Karpas-422 (cell line): ENCODE measurements around the gene PGLYRP4. TPM values are rescaled to one million over a fixed set of nuclear protein-coding genes. Genes with fewer than 3 reads are reported as not detected.

Experiments used
- DNase-seq: peaks from one replicate; pipeline ENCODE4 v3.0.0-alpha.2; 2015
- H2AFZ ChIP-seq: fragments of 200-600 bp; sonication (generic); 2 replicates; pipeline ENCODE4 v1.6.1; 2014; ENCODE audit warnings: antibody characterized with exemption, low read length, mixed read lengths
- H3K27ac ChIP-seq: fragments of 200-600 bp; sonication (generic); 2 replicates; pipeline ENCODE4 v1.5.1; 2014; ENCODE audit warnings: mild to moderate bottlenecking, low read length, moderate library complexity
- H3K27me3 ChIP-seq: fragments of 200-600 bp; sonication (generic); 2 replicates; pipeline ENCODE4 v1.6.1; 2014; ENCODE audit warnings: low read length, mixed read lengths
- H3K36me3 ChIP-seq: fragments of 200-600 bp; sonication (generic); 2 replicates; pipeline ENCODE4 v1.6.1; 2014; ENCODE audit warnings: low read length, mixed read lengths; ENCODE audit not compliant: insufficient read depth
- H3K4me1 ChIP-seq: fragments of 200-600 bp; sonication (generic); 2 replicates; pipeline ENCODE4 v1.6.1; 2014; ENCODE audit warnings: mild to moderate bottlenecking, low read length, mixed read lengths
- H3K4me2 ChIP-seq: fragments of 200-600 bp; sonication (generic); 2 replicates; pipeline ENCODE4 v1.6.1; 2014; ENCODE audit warnings: low read length, low read depth, mild to moderate bottlenecking; ENCODE audit not compliant: poor library complexity, severe bottlenecking
- H3K4me3 ChIP-seq: fragments of 200-600 bp; sonication (generic); 2 replicates; pipeline ENCODE4 v1.5.1; 2014; ENCODE audit warnings: mild to moderate bottlenecking, antibody characterized with exemption, low read length, mixed read lengths
- H3K79me2 ChIP-seq: fragments of 200-600 bp; sonication (generic); 2 replicates; pipeline ENCODE4 v1.6.1; 2014; ENCODE audit warnings: mild to moderate bottlenecking, low read length, mixed read lengths
- H3K9ac ChIP-seq: fragments of 200-600 bp; sonication (generic); 2 replicates; pipeline ENCODE4 v1.6.0; 2014; ENCODE audit warnings: low read length
- H3K9me2 ChIP-seq: fragments of 200-600 bp; sonication (generic), shearing (Covaris generic); replicated peaks from 2 replicates; pipeline ENCODE4 v1.6.0; 2014; ENCODE audit warnings: mild to moderate bottlenecking, low read length, moderate library complexity; ENCODE audit not compliant: insufficient read depth
- H3K9me3 ChIP-seq: fragments of 300-700, 200-600 bp; sonication (generic); 2 replicates; pipeline ENCODE4 v1.6.1; 2014; ENCODE audit warnings: low read length, mixed read lengths
- H4K20me1 ChIP-seq: fragments of 200-600 bp; sonication (generic); 2 replicates; pipeline ENCODE4 v1.6.1; 2014; ENCODE audit warnings: mild to moderate bottlenecking, antibody characterized with exemption, low read length, low read depth; ENCODE audit not compliant: insufficient read depth
- total RNA-seq: library from RNA; depleted of rRNA; stranded (reverse); fragments of >200 nt; shearing (Covaris generic); gene quantifications from 2 replicates; pipeline ENCODE4 v1.2.3, GENCODE V29; 2014; ENCODE audit warnings: low replicate concordance; rRNA removed

The PGLYRP4 gene, protein sequence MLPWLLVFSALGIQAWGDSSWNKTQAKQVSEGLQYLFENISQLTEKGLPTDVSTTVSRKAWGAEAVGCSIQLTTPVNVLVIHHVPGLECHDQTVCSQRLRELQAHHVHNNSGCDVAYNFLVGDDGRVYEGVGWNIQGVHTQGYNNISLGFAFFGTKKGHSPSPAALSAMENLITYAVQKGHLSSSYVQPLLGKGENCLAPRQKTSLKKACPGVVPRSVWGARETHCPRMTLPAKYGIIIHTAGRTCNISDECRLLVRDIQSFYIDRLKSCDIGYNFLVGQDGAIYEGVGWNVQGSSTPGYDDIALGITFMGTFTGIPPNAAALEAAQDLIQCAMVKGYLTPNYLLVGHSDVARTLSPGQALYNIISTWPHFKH
- total RNA-seq = not detected in 2 replicates

DNA sequence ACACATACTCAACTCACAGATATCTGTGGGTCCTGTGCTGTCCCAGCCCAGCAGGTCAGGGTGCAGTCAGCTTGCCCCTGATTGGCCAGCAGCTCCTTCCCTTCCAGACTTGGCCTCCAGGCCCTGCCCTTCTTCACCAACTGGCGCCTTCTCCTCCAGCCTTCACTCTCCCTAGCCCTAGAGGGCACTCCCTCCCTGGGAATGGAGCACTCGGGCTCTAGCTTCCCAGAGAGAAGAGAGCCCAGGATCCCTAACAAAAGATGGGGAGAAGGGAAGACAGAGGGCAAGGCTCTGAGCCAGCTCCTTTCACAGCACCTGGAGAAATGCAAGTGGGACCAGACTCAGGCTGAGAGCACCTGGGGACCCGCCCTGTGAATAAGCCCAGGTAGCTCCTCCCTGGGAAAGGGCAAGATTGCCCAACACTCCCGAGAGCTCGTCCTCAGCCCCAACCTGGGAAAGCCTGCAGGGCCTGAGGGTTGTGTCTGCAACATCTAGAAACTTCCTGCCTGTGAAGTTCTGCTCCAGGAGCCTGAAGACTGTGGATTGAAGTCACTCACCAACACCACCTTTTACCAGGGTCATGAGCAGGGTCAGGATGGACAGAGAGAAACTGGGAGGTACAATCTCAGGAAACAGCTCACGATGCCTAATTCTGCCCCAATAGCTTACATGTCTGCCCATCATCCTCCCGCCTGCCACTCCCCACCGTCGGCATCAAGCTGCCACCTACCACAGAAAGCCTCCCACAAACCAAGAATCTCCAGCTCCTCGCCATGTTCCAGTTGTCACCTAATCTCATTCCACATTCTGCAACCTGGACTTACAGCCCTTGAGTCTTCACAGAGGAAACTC, at the start of gene PGLYRP4:
Gene PGLYRP4 (minus strand): TSS at position 331 of the 852 bp plus-strand sequence. CDS start 909 bp downstream, outside the sequence.
- no peaks in the 10 kb centered on the region; the same call in 1 of the 2 replicates for H4K20me1 ChIP-seq
- no peaks in the 10 kb centered on the region for H3K27me3 ChIP-seq
- DNase-seq = no peak

DNA sequence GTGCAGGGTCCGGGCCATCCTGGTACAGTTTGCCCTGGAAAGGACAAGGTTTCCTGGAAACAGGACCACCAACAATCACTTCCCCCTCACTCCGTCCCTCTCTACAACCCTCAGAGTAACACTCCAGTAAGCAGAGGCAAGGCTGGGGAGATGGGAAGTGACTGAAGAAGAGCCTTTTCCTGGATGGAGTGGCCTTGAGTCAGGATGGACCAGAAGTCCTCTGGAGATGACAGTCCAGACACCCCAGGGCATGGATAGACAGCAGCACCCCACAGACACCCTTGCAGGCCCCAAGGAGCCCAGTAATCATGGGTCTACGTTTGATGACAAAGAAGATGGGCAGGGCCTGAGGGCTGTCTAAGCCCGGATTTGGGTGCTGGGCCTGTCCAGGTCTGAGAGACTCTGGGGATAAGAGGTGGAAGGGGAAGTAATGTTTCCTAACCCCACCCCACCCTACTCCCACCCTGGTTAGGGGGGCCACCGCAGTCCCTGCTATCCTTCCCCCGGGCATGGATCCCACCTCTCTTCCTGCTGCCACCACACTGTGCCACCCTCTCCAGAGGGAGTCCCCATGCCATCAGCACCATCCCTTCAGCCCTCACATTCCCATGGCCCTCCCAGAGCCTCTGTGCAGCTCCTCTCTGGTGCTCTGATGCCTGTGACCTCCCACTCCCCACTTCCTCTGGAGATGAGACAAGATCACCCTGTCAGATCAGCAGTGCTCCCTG, 49.4 kb upstream of the PGLYRP4 start:
- H3K4me2 ChIP-seq = no peak overlapping the region
- no peaks in the 10 kb centered on the region for H4K20me1 ChIP-seq
- no peaks in the 10 kb centered on the region for H3K79me2 ChIP-seq
- H2AFZ ChIP-seq = no peak overlapping the region
- H3K4me1 ChIP-seq = no peaks in the 10 kb centered on the region
- no peak overlapping the region for H3K4me3 ChIP-seq
- H3K9me3 ChIP-seq = no peaks in the 10 kb centered on the region
- no peak overlapping the region for H3K9ac ChIP-seq
- H3K9me2 ChIP-seq = no peaks in the 10 kb centered on the region
- DNase-seq = no peak
- H3K36me3 ChIP-seq = no peaks in the 10 kb centered on the region
- H3K27ac ChIP-seq = no peak overlapping the region
- no peaks in the 10 kb centered on the region for H3K27me3 ChIP-seq

More for the DNA sequence above, at the start of gene PGLYRP4:
- Histone ChIP-seq H3K79me2 (no peaks in the 10 kb centered on the region), H3K27ac (no peak within 1 kb of the TSS), H2AFZ (no peak within 1 kb of the TSS), H3K4me1 (peaks cover 2% of the 10 kb centered on the region; the same call in 1 of the 2 replicates), H3K9me3 (no peaks in the 10 kb centered on the region), H3K4me2 (no peak within 1 kb of the TSS), H3K36me3 (no peaks in the 10 kb centered on the region), H3K9ac (no peak within 1 kb of the TSS), H3K4me3 (no peak within 1 kb of the TSS), H3K9me2 (no peaks in the 10 kb centered on the region)

DNA sequence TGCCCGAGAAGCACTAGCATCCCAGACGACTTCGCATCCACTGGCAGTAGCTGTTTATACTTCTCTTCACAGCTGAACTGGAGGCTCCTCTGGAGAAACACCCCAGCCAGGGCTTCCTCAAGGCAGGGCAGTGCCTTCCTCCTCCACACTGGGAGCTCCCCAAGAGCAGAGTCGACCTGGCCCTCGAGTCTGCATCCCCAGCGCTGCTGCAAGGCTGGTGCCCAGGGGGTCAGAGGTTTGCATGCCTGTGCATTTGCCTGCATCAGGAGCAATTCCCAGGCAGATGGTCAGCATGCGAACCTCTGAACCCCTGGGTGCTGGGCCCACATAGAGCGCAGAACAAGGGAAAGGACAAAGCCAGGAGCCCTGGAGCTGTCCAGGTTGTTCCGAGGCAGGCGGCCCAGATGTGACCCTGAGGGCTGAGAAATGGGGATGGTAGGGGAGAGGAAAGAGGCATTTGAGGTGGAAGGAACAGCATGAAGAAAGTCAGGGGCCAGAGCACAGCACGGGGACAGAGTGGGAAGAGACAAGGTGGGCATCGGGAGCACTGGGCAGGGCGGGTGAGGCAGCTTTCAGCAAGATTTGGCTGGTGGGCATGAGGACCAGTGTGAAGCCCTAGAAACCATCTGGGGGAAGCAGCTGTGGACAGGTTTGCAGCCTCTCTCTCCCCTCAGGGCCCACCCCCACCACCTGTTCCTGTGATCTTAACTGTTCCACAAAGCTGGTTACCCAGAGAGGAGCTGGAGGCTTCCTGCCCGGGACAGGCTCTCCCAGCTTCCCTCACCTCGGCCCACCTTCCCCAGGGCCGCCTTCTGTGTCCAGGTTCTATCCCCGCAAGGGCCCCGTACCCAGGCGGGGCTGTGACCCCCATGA, 48.6 kb upstream of the PGLYRP4 start:
- Histone ChIP-seq H3K27me3 (no peaks in the 10 kb centered on the region), H3K27ac (no peak overlapping the region), H3K9me3 (no peaks in the 10 kb centered on the region), H3K9ac (no peak overlapping the region), H3K4me3 (no peak overlapping the region), H4K20me1 (no peaks in the 10 kb centered on the region), H3K79me2 (no peaks in the 10 kb centered on the region), H3K4me1 (no peaks in the 10 kb centered on the region), H3K4me2 (no peak overlapping the region), H3K36me3 (no peaks in the 10 kb centered on the region), H2AFZ (no peak overlapping the region), H3K9me2 (no peaks in the 10 kb centered on the region)
- no peak for DNase-seq

DNA sequence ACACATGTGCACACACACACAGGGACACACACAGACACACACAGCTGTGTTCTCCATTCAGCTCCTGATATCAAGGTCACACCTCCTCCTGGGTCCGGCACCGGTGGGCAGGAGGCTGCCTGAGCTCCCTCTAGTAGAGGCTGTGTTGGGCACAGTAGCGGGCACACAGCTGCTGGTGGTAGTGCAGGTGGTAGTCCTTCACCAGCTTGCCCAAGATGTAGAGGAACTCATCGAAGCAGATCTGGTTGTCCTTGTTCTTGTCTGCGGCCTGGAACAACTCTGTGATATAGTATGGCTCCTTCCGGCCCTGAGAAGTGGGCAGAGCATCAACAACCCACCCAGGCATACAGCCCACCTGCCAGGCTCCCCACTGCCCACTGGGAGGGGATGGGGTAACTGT, 47.8 kb upstream of the PGLYRP4 start:
- H3K4me1 ChIP-seq = no peaks in the 10 kb centered on the region
- H3K36me3 ChIP-seq = no peaks in the 10 kb centered on the region
- H3K27ac ChIP-seq = no peak overlapping the region
- no peak overlapping the region for H2AFZ ChIP-seq
- DNase-seq = no peak
- H4K20me1 ChIP-seq = no peaks in the 10 kb centered on the region
- no peaks in the 10 kb centered on the region for H3K27me3 ChIP-seq
- H3K9me3 ChIP-seq = no peaks in the 10 kb centered on the region
- H3K4me2 ChIP-seq = no peak overlapping the region
- H3K9ac ChIP-seq = no peak overlapping the region
- H3K9me2 ChIP-seq = no peaks in the 10 kb centered on the region
- H3K79me2 ChIP-seq = no peaks in the 10 kb centered on the region
- H3K4me3 ChIP-seq = no peak overlapping the region

DNA sequence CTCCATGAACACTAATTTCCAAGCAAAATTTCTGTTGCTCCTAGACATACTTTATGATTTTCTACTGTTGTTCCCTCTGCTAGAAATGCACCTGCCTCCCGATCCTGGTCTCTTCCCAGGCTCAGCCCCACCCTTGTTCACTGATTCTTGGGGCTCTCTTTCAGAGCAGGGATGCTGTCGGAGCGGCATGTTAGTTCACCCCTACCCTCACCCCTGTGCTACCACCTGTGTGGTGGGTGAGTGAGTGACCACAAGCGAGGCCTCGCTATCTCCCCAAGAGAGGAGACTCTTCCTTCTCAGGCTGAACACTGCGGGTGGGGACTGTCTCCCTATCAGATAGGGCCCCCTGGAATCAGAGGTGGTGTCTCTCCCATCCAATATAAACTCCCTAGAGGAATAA, 47.1 kb upstream of the PGLYRP4 start:
- Histone ChIP-seq H3K9me2 (no peaks in the 10 kb centered on the region), H3K4me2 (no peak overlapping the region), H3K27me3 (no peaks in the 10 kb centered on the region), H2AFZ (no peak overlapping the region), H3K79me2 (no peaks in the 10 kb centered on the region), H3K9ac (no peak overlapping the region), H3K9me3 (no peaks in the 10 kb centered on the region), H4K20me1 (no peaks in the 10 kb centered on the region), H3K36me3 (no peaks in the 10 kb centered on the region), H3K27ac (no peak overlapping the region), H3K4me3 (no peak overlapping the region), H3K4me1 (no peaks in the 10 kb centered on the region)
- no peak for DNase-seq

DNA sequence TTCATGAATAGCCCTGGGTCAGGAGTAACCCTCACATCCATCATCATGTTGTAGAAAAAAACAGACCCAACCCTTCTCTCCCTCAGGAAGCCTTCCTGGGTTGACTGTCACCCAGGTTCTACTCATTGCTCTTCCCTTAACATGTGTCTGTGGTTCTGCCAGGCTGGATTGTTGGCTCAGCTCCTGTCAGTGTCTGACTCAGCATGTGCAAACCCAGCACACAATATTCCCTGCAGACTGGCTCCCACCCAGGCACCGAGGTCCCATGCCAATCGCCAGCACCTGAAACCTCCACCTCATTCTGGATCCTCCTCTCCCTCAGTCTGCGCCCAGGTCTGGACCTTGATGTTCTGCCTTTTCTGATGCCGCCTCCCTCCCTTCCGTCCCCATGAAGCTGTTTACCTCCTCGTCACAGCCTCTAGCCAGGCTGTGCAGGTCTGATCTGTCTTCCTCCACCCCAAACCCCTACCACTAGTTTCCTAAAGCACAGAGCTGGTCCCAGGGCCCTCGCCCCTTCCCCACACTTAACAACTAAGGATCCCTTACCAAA, 46.6 kb upstream of the PGLYRP4 start:
- no peaks in the 10 kb centered on the region for H3K9me3 ChIP-seq
- H3K9ac ChIP-seq = no peak overlapping the region
- H2AFZ ChIP-seq = no peak overlapping the region
- H3K27me3 ChIP-seq = no peaks in the 10 kb centered on the region
- H3K79me2 ChIP-seq = no peaks in the 10 kb centered on the region
- H4K20me1 ChIP-seq = no peaks in the 10 kb centered on the region
- H3K4me3 ChIP-seq = no peak overlapping the region
- H3K4me2 ChIP-seq = no peak overlapping the region
- no peaks in the 10 kb centered on the region for H3K4me1 ChIP-seq
- DNase-seq = no peak
- no peaks in the 10 kb centered on the region for H3K36me3 ChIP-seq
- H3K27ac ChIP-seq = no peak overlapping the region
- H3K9me2 ChIP-seq = no peaks in the 10 kb centered on the region

DNA sequence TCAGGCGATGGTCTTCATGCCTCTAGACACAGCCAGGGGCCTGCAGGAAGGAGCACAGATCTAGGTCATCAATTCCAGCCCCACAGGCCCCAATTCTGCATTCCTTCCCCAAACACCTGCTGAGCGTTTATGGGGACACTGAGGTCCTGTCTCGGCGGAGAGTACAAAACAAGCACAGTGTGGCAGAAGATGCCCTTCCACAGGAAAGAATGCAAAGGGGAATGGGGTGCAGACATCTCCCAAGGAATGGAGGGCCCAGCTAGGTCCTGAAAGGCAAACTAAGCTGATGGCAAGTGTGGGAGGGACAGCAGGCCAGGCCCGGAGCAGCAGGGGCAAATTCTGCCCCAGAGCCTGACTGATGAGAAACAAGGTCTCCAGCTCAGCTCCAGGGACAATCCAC, 45.8 kb upstream of the PGLYRP4 start:
- Histone ChIP-seq H3K4me3 (no peak overlapping the region), H3K27me3 (no peaks in the 10 kb centered on the region), H3K9ac (no peak overlapping the region), H4K20me1 (no peaks in the 10 kb centered on the region), H3K79me2 (no peaks in the 10 kb centered on the region), H3K9me2 (no peaks in the 10 kb centered on the region), H3K4me1 (no peaks in the 10 kb centered on the region), H3K27ac (no peak overlapping the region), H3K36me3 (no peaks in the 10 kb centered on the region), H2AFZ (no peak overlapping the region), H3K9me3 (no peaks in the 10 kb centered on the region), H3K4me2 (no peak overlapping the region)
- no peak for DNase-seq
